GM12878 (cell line): ENCODE measurements around the gene LSM11. TPM values are rescaled to one million over a fixed set of nuclear protein-coding genes. Genes with fewer than 3 reads are reported as not detected.

Source experiments
- BCL3 ChIP-seq: IDR thresholded peaks from 2 replicates; pipeline ENCODE4 v1.6.1; 2011; ENCODE audit warnings: borderline replicate concordance, low read depth, mild to moderate bottlenecking, moderate library complexity, low read length; ENCODE audit not compliant: insufficient read depth, poor library complexity, severe bottlenecking
- CEBPB ChIP-seq, 2 experiments: fragments of 150-350 bp in 1 of 2; IDR thresholded peaks; 2 replicates each; pipeline ENCODE4 v1.6.1; 2012 to 2014; ENCODE audit warnings: low read depth in 2 of 2, low read length in 2 of 2, borderline replicate concordance in 1 of 2, inconsistent platforms in 1 of 2
- EGR1 ChIP-seq, 2 experiments: IDR thresholded peaks; 1 replicate in 1 of 2; 2 replicates in 1 of 2; pipeline ENCODE4 v1.6.1; 2011 to 2012; ENCODE audit warnings: low read depth in 2 of 2, low read length in 2 of 2, borderline replicate concordance in 1 of 2, mild to moderate bottlenecking in 1 of 2, moderate library complexity in 1 of 2
- EP300 ChIP-seq, 2 experiments: fragments of 150-350 bp in 1 of 2; IDR thresholded peaks; 2 replicates each; pipeline ENCODE4 v1.6.1; 2011 to 2012; ENCODE audit warnings: low read depth in 2 of 2, low read length in 2 of 2, borderline replicate concordance in 1 of 2, improper control_type of control experiment in 1 of 2, inconsistent platforms in 1 of 2; ENCODE audit not compliant: control insufficient read depth in 1 of 2
- ETV6 ChIP-seq, 2 experiments: fragments of 450-650 bp in 1 of 2; IDR thresholded peaks in 1 of 2; conservative IDR thresholded peaks in 1 of 2; 2 replicates each; pipeline ENCODE4 v1.6.1; 2014; ENCODE audit warnings: antibody characterized with exemption in 1 of 2, borderline replicate concordance in 1 of 2, low read depth in 1 of 2, mild to moderate bottlenecking in 1 of 2, moderate library complexity in 1 of 2
- HCFC1 ChIP-seq: fragments of 150-350 bp; IDR thresholded peaks from 2 replicates; pipeline ENCODE4 v1.6.1; 2014; ENCODE audit warnings: low read length
- HDAC2 ChIP-seq: fragments of 200-600 bp; sonication (generic); IDR thresholded peaks from 2 replicates; pipeline ENCODE4 v1.6.1; 2017
- IRF4 ChIP-seq: IDR thresholded peaks from 2 replicates; pipeline ENCODE4 v1.6.1; 2011; ENCODE audit warnings: low read depth, low read length
- LARP7 ChIP-seq: fragments of 450-650 bp; IDR thresholded peaks from 2 replicates; pipeline ENCODE4 v1.6.1; 2017; ENCODE audit warnings: mild to moderate bottlenecking
- MLLT1 ChIP-seq: fragments of 450-650 bp; IDR thresholded peaks from 2 replicates; pipeline ENCODE4 v1.6.1; 2016; ENCODE audit warnings: mild to moderate bottlenecking
- NR2C1 ChIP-seq: fragments of 450-650 bp; IDR thresholded peaks from 2 replicates; pipeline ENCODE4 v1.6.1; 2017; ENCODE audit warnings: antibody characterized with exemption, mild to moderate bottlenecking, moderate library complexity
- RUNX3 ChIP-seq: IDR thresholded peaks from 2 replicates; pipeline ENCODE4 v1.6.1; 2012; ENCODE audit warnings: low read length, inconsistent platforms
- SIN3A ChIP-seq: IDR thresholded peaks from 2 replicates; pipeline ENCODE4 v1.6.1; 2012; ENCODE audit warnings: low read depth, low read length, improper control_type of control experiment
- SMARCA5 ChIP-seq: fragments of 450-650 bp; IDR thresholded peaks from 2 replicates; pipeline ENCODE4 v1.6.1; 2017; ENCODE audit warnings: mild to moderate bottlenecking
- TBL1XR1 ChIP-seq: IDR thresholded peaks from 2 replicates; pipeline ENCODE4 v1.6.1; 2012; ENCODE audit warnings: low read depth, low read length, improper control_type of control experiment
- WRNIP1 ChIP-seq: IDR thresholded peaks from 2 replicates; pipeline ENCODE4 v1.6.1; 2011; ENCODE audit warnings: low read depth, low read length, improper control_type of control experiment, borderline replicate concordance
- ZNF274 ChIP-seq: IDR thresholded peaks from one replicate; pipeline ENCODE4 v1.8.0; 2011; ENCODE audit not compliant: insufficient read length, insufficient read depth
- ZNF384 ChIP-seq: IDR thresholded peaks from 2 replicates; pipeline ENCODE4 v1.6.1; 2012; ENCODE audit warnings: low read depth, mild to moderate bottlenecking, low read length, improper control_type of control experiment, borderline replicate concordance
- ZNF622 ChIP-seq: fragments of 450-650 bp; IDR thresholded peaks from 2 replicates; pipeline ENCODE4 v1.6.1; 2017; ENCODE audit warnings: mild to moderate bottlenecking, inconsistent platforms
- polyA plus RNA-seq, 11 experiments: library from polyadenylated mRNA; depleted of rRNA in 4 of 11; unstranded in 6 of 11; stranded (reverse) in 5 of 11; fragments of >200 nt; fragmentation: Nextera tagmentation in 4 of 11; fragmentation: Illumina TruSeq in 1 of 11; extraction: Ambion mirVana in 4 of 11; extraction: Trizol in 1 of 11; gene quantifications; 1 replicate in 1 of 11; 2 replicates in 10 of 11; pipeline versions ENCODE4 v1.2.1 to v1.2.3, GENCODE V29; 2011 to 2016; ENCODE audit warnings: inconsistent platforms in 2 of 11, missing spikeins in 2 of 11, low read depth in 1 of 11
- total RNA-seq, 4 experiments: library from RNA; depleted of rRNA in 3 of 4; stranded (reverse); fragments of >200 nt in 3 of 4; fragmentation: Illumina TruSeq in 1 of 4; extraction: Trizol in 1 of 4; gene quantifications; 2 replicates each; pipeline versions ENCODE4 v1.2.1 to v1.2.3, GENCODE V29; 2013 to 2021
- TF ChIP-seq, protein P1 (sequence below): fragments of 450-650 bp; IDR thresholded peaks from 2 replicates; pipeline ENCODE4 v1.6.1; 2016; ENCODE audit warnings: mild to moderate bottlenecking
- TF ChIP-seq, protein P2 (sequence below): IDR thresholded peaks from 2 replicates; pipeline ENCODE4 v1.6.1; 2011; ENCODE audit warnings: borderline replicate concordance, low read depth, mild to moderate bottlenecking, moderate library complexity, mixed read lengths, low read length; ENCODE audit not compliant: insufficient read depth; ENCODE audit errors: extremely low read length

LSM11 gene
- total and polyA plus RNA-seq, 10 of the 15 experiments (the other 5 are each of a cell fraction or from before 2014, with no cell fraction given), result 0.71 to 8.5 (median 4.2) TPM

- TF ChIP-seq BCL3 (peak; percentile 61), SMARCA5 (peak; percentile 100), CEBPB (IDR thresholded peaks at IDR 0.05; ENCODE audit: borderline replicate concordance in 1 of 2, low read depth in 2 of 2, low read length in 2 of 2) (no peak), ZNF622 (no peak), ZNF384 (no peak), TBL1XR1 (0 out of 2 replicates have a peak, but pooled peaks have one; percentile 37), SIN3A (peak; percentile 75; the same call in 1 of the 2 replicates), RUNX3 (peak; percentile 40; the same call in 1 of the 2 replicates), HCFC1 (0 out of 2 replicates have a peak, but pooled peaks have one; percentile 20), ETV6 (conservative IDR thresholded peaks at IDR 0.05 in 1 of 2, IDR thresholded peaks at IDR 0.05 in 1 of 2; ENCODE audit: borderline replicate concordance in 1 of 2, low read depth in 1 of 2) (no peak), HDAC2 (no peak), ZNF274 (no peak), NR2C1 (no peak), MLLT1 (no peak), IRF4 (no peak), LARP7 (no peak; the same call in none of the 2 replicates), WRNIP1 (peak; percentile 72; the same call in 1 of the 2 replicates), EP300 (IDR thresholded peaks at IDR 0.05; ENCODE audit: borderline replicate concordance in 1 of 2, control insufficient read depth in 1 of 2, low read depth in 2 of 2, low read length in 2 of 2) (no peak), EGR1 (IDR thresholded peaks at IDR 0.05; ENCODE audit: borderline replicate concordance in 1 of 2, low read depth in 2 of 2, low read length in 2 of 2) (peak in 1 of 2 experiments; percentile 18; a peak in 1 of 3 replicates)
- TF ChIP-seq, protein P1, sequence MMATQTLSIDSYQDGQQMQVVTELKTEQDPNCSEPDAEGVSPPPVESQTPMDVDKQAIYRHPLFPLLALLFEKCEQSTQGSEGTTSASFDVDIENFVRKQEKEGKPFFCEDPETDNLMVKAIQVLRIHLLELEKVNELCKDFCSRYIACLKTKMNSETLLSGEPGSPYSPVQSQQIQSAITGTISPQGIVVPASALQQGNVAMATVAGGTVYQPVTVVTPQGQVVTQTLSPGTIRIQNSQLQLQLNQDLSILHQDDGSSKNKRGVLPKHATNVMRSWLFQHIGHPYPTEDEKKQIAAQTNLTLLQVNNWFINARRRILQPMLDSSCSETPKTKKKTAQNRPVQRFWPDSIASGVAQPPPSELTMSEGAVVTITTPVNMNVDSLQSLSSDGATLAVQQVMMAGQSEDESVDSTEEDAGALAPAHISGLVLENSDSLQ, result peak; percentile 42
- TF ChIP-seq, protein P2, sequence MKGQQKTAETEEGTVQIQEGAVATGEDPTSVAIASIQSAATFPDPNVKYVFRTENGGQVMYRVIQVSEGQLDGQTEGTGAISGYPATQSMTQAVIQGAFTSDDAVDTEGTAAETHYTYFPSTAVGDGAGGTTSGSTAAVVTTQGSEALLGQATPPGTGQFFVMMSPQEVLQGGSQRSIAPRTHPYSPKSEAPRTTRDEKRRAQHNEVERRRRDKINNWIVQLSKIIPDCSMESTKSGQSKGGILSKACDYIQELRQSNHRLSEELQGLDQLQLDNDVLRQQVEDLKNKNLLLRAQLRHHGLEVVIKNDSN, result no peak
Measured at GRCh38 chr5:157743163-157744050, at the start of gene LSM11 (continued).
